KMS-11 (cell line): ENCODE results near the gene NFASC.

Experiments used
- H2AFZ ChIP-seq: fragments of 200-600 bp; sonication (generic); 2 replicates; pipeline ENCODE4 v1.6.1; 2016; ENCODE audit warnings: antibody characterized with exemption, mixed run types, low read depth
- H3K27ac ChIP-seq: fragments of 200-600 bp; sonication (generic); 2 replicates; pipeline ENCODE4 v1.6.1; 2016; ENCODE audit warnings: mild to moderate bottlenecking, mixed run types
- H3K27me3 ChIP-seq: fragments of 200-600 bp; sonication (generic); 2 replicates; pipeline ENCODE4 v1.6.1; 2017; ENCODE audit warnings: mild to moderate bottlenecking, low read depth, mixed run types, moderate library complexity; ENCODE audit not compliant: insufficient read depth
- H3K36me3 ChIP-seq: fragments of 200-600 bp; sonication (generic); 2 replicates; pipeline ENCODE4 v1.6.1; 2017; ENCODE audit warnings: mild to moderate bottlenecking, mixed run types; ENCODE audit not compliant: insufficient read depth
- H3K4me1 ChIP-seq: fragments of 200-600 bp; sonication (generic); 2 replicates; pipeline ENCODE4 v1.6.1; 2016; ENCODE audit warnings: mild to moderate bottlenecking, low read depth, mixed run types; ENCODE audit not compliant: poor library complexity, severe bottlenecking
- H3K4me2 ChIP-seq: fragments of 200-600 bp; sonication (generic); 2 replicates; pipeline ENCODE4 v1.7.0; 2016; ENCODE audit warnings: mild to moderate bottlenecking, mixed run types
- H3K4me3 ChIP-seq: fragments of 200-600 bp; sonication (generic); IDR thresholded peaks from 2 replicates; pipeline ENCODE4 v1.6.1; 2017; ENCODE audit warnings: low read depth, low read length, mixed read lengths; ENCODE audit not compliant: insufficient read depth
- H3K79me2 ChIP-seq: fragments of 200-600 bp; sonication (generic); 2 replicates; pipeline ENCODE4 v1.6.1; 2016; ENCODE audit warnings: low read depth, mixed run types; ENCODE audit not compliant: insufficient read depth
- H3K9ac ChIP-seq: fragments of 200-600 bp; sonication (generic); 2 replicates; pipeline ENCODE4 v1.6.1; 2016; ENCODE audit warnings: mild to moderate bottlenecking, mixed run types
- H4K20me1 ChIP-seq: fragments of 200-600 bp; sonication (generic); 2 replicates; pipeline ENCODE4 v1.6.1; 2016; ENCODE audit warnings: mild to moderate bottlenecking, mixed run types; ENCODE audit not compliant: insufficient read depth
- CTCF ChIP-seq: fragments of 200-600 bp; sonication (generic); conservative IDR thresholded peaks from 2 replicates; pipeline ENCODE4 v1.6.1; 2017; ENCODE audit warnings: low read depth, mild to moderate bottlenecking, antibody characterized with exemption, low read length, moderate library complexity, mixed read lengths

Gene NFASC

GRCh38 chr1:204990721-204991341 is 120.2 kb downstream of the NFASC start:
- Histone ChIP-seq H3K27me3 (peaks cover 95% of the 10 kb centered on the region), H3K27ac (no peak overlapping the region), H3K4me2 (no peak overlapping the region), H2AFZ (no peak overlapping the region), H4K20me1 (no peaks in the 10 kb centered on the region), H3K36me3 (no peaks in the 10 kb centered on the region), H3K9ac (no peak overlapping the region), H3K4me1 (no peaks in the 10 kb centered on the region), H3K4me3 (no peak overlapping the region), H3K79me2 (no peaks in the 10 kb centered on the region)
- no peak for TF ChIP-seq CTCF

- H3K4me1 ChIP-seq, result no peaks in the 10 kb centered on the region
- H3K36me3 ChIP-seq, result no peaks in the 10 kb centered on the region
- H4K20me1 ChIP-seq, result no peaks in the 10 kb centered on the region
- H3K4me2 ChIP-seq, result no peak overlapping the region
- no peak overlapping the region for H3K4me3 ChIP-seq
- no peak for TF ChIP-seq CTCF
- H3K27me3 ChIP-seq, result peaks cover 96% of the 10 kb centered on the region
- H2AFZ ChIP-seq, result no peak overlapping the region
- no peaks in the 10 kb centered on the region for H3K79me2 ChIP-seq
- H3K9ac ChIP-seq, result no peak overlapping the region
- H3K27ac ChIP-seq, result no peak overlapping the region
Observed at GRCh38 chr1:204991342-204991844, 120.7 kb downstream of the NFASC start.

GRCh38 chr1:204992201-204992997 is 121.7 kb downstream of the NFASC start:
- Histone ChIP-seq H3K4me3 (no peak overlapping the region), H3K9ac (no peak overlapping the region), H3K4me2 (no peak overlapping the region), H3K27ac (no peak overlapping the region), H3K79me2 (no peaks in the 10 kb centered on the region), H4K20me1 (no peaks in the 10 kb centered on the region), H3K4me1 (no peaks in the 10 kb centered on the region), H3K27me3 (peaks cover 94% of the 10 kb centered on the region), H2AFZ (no peak overlapping the region), H3K36me3 (no peaks in the 10 kb centered on the region)
- TF ChIP-seq CTCF, result no peak

- Histone ChIP-seq H3K4me1 (no peaks in the 10 kb centered on the region), H2AFZ (no peak overlapping the region), H3K36me3 (no peaks in the 10 kb centered on the region), H3K4me2 (no peak overlapping the region), H3K27me3 (peaks cover 94% of the 10 kb centered on the region), H3K27ac (no peak overlapping the region), H3K79me2 (no peaks in the 10 kb centered on the region), H3K4me3 (no peak overlapping the region), H3K9ac (no peak overlapping the region), H4K20me1 (no peaks in the 10 kb centered on the region)
- no peak for TF ChIP-seq CTCF
Observed at GRCh38 chr1:204992998-204993314, 122.3 kb downstream of the NFASC start.
